Hepatocyte (in vitro differentiated cells): ENCODE results near the gene SERPINH1. TPM values are rescaled to one million over a fixed set of nuclear protein-coding genes. Genes with fewer than 3 reads are reported as not detected.

ENCODE experiments used
- DNase-seq: peaks from one replicate; pipeline ENCODE4 v3.0.0-alpha.2; 2016; ENCODE audit warnings: low spot score
- H2AFZ ChIP-seq: fragments of 200-600 bp; sonication (generic); 2 replicates; pipeline ENCODE4 v1.6.0; 2016; ENCODE audit warnings: antibody characterized with exemption, mild to moderate bottlenecking
- H3K27ac ChIP-seq: fragments of 200-600 bp; sonication (generic); 2 replicates; pipeline ENCODE4 v1.5.1; 2016; ENCODE audit warnings: mild to moderate bottlenecking
- H3K27me3 ChIP-seq: fragments of 200-600 bp; sonication (generic); 2 replicates; pipeline ENCODE4 v1.6.1; 2016
- H3K36me3 ChIP-seq: fragments of 200-600 bp; sonication (generic); replicated peaks from 2 replicates; pipeline ENCODE4 v1.5.1; 2016; ENCODE audit warnings: low read depth; ENCODE audit not compliant: insufficient read depth
- H3K4me1 ChIP-seq: fragments of 200-600 bp; sonication (generic); 2 replicates; pipeline ENCODE4 v1.5.1; 2016; ENCODE audit warnings: mild to moderate bottlenecking, moderate library complexity; ENCODE audit not compliant: insufficient read depth
- H3K4me2 ChIP-seq: fragments of 200-600 bp; sonication (generic); 2 replicates; pipeline ENCODE4 v1.6.0; 2016
- H3K4me3 ChIP-seq: fragments of 200-600 bp; sonication (generic); 2 replicates; pipeline ENCODE4 v1.5.1; 2016; ENCODE audit warnings: mild to moderate bottlenecking
- H3K79me2 ChIP-seq: fragments of 200-600 bp; sonication (generic); 2 replicates; pipeline ENCODE4 v1.6.0; 2017; ENCODE audit warnings: mild to moderate bottlenecking
- H3K9me2 ChIP-seq: fragments of 200-600 bp; sonication (generic); replicated peaks from 2 replicates; pipeline ENCODE4 v1.6.0; 2017; ENCODE audit warnings: mild to moderate bottlenecking; ENCODE audit not compliant: insufficient read depth
- H3K9me3 ChIP-seq: fragments of 200-600 bp; sonication (generic); 2 replicates; pipeline ENCODE4 v1.5.1; 2016; ENCODE audit warnings: low read depth, mild to moderate bottlenecking
- H4K20me1 ChIP-seq: fragments of 200-600 bp; sonication (generic); 2 replicates; pipeline ENCODE4 v1.6.0; 2016; ENCODE audit warnings: mild to moderate bottlenecking; ENCODE audit not compliant: insufficient read depth, poor library complexity, severe bottlenecking
- EZH2 ChIP-seq: fragments of 200-600 bp; sonication (generic); IDR thresholded peaks from 2 replicates; pipeline ENCODE4 v1.6.1; 2016; ENCODE audit warnings: antibody characterized with exemption, mild to moderate bottlenecking, borderline replicate concordance
- EZH2phosphoT487 ChIP-seq: fragments of 200-600 bp; sonication (generic); IDR thresholded peaks from one replicate; pipeline ENCODE4 v1.6.1; 2018; ENCODE audit warnings: antibody characterized with exemption, mild to moderate bottlenecking, low read depth, moderate library complexity; ENCODE audit not compliant: unreplicated experiment, severe bottlenecking
- WGBS: methylation state at CpG from one replicate; pipeline ENCODE4 v1.1.6; 2016; ENCODE audit warnings: low lambda C conversion rate; ENCODE audit errors: missing lambda C conversion rate; 5-methylcytosine and 5-hydroxymethylcytosine counted together
- polyA plus RNA-seq: library from polyadenylated mRNA; unstranded; fragments of >200 nt; fragmentation: Nextera tagmentation; extraction: Ambion mirVana; gene quantifications from 2 replicates; pipeline ENCODE4 v1.2.1, GENCODE V29; 2016
- total RNA-seq: library from RNA; depleted of rRNA; stranded (reverse); fragments of >200 nt; gene quantifications from 2 replicates; pipeline ENCODE4 v1.2.3, GENCODE V29; 2014
- TF ChIP-seq, protein P1 (sequence below): fragments of 200-600 bp; sonication (generic); IDR thresholded peaks from 2 replicates; pipeline ENCODE4 v1.5.1; 2016; ENCODE audit warnings: antibody characterized with exemption, mild to moderate bottlenecking; ENCODE audit not compliant: poor library complexity

The SERPINH1 gene
- total RNA-seq (709 and 805 TPM in 2 replicates), polyA plus RNA-seq (479 and 492 TPM in 2 replicates)

DNA sequence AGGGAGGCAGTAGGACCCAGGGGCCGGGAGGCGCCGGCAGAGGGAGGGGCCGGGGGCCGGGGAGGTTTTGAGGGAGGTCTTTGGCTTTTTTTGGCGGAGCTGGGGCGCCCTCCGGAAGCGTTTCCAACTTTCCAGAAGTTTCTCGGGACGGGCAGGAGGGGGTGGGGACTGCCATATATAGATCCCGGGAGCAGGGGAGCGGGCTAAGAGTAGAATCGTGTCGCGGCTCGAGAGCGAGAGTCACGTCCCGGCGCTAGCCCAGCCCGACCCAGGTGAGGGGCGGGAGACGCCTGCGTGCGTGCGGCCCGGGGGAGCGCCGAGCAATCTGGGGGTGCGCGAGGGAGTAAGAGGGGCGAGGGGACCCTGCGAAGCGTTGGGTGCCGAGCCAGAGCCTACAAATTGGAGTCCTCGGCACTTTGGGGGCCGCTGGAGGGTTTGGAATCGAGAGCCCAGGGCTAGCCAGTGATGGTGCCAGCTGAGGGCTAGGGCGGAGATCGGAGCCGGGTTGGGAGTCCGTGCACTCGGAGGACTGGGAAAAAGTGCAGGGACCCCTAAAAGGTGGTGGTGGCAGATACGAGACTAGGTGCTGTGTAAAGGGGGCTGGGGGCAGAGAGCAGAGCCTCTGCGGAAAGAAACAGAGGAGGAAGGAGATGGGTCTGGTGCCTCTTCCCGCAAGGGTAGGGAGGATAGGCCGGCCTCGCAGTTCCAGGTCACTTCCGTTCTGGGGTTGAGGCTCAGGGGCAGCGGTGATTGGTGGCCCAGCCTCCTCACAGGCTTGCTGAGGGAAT lies at the start of gene SERPINH1:
Gene SERPINH1, plus strand, starts transcription at position 206 of the 788 bp plus-strand sequence. CDS start 4,097 bp downstream, outside the sequence.
- Histone ChIP-seq H3K27ac (peak within 1 kb of the TSS; percentile 99), H3K9me3 (no peaks in the 10 kb centered on the region), H3K27me3 (no peaks in the 10 kb centered on the region), H3K4me3 (peak within 1 kb of the TSS; percentile 89), H3K4me1 (peaks cover 57% of the 10 kb centered on the region), H3K9me2 (no peaks in the 10 kb centered on the region), H2AFZ (peak within 1 kb of the TSS; percentile 45), H4K20me1 (peaks cover 31% of the 10 kb centered on the region), H3K36me3 (no peaks in the 10 kb centered on the region), H3K79me2 (peaks cover 49% of the 10 kb centered on the region), H3K4me2 (peak within 1 kb of the TSS; percentile 92)
- 2% methylated on average over 31 of the region's 51 CpGs for WGBS
- TF ChIP-seq EZH2 (no peak), EZH2phosphoT487 (no peak)
- TF ChIP-seq, protein P1, sequence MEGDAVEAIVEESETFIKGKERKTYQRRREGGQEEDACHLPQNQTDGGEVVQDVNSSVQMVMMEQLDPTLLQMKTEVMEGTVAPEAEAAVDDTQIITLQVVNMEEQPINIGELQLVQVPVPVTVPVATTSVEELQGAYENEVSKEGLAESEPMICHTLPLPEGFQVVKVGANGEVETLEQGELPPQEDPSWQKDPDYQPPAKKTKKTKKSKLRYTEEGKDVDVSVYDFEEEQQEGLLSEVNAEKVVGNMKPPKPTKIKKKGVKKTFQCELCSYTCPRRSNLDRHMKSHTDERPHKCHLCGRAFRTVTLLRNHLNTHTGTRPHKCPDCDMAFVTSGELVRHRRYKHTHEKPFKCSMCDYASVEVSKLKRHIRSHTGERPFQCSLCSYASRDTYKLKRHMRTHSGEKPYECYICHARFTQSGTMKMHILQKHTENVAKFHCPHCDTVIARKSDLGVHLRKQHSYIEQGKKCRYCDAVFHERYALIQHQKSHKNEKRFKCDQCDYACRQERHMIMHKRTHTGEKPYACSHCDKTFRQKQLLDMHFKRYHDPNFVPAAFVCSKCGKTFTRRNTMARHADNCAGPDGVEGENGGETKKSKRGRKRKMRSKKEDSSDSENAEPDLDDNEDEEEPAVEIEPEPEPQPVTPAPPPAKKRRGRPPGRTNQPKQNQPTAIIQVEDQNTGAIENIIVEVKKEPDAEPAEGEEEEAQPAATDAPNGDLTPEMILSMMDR, result no peak
- DNase-seq, result peak; percentile 93

DNA sequence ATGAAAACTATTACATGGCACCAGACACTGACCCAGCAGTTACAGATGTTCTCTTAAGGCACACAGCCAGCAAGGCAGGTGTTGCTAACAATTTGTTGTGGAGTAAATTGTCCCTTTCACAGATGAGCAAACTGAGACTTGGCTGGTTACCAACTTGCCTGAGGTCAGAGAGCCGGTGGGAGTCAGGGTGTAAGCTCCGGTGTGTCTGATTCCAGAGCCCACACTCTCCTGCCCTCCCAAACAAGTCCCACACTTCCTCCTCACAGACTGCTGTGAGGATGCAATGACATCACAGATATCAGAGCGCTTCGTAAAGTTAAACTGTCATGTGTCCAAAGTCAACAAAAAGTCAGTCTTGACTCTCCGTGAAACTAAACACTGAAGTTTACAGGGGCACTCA lies 48.8 kb upstream of the SERPINH1 start:
- Histone ChIP-seq H3K9me2 (no peaks in the 10 kb centered on the region), H3K4me3 (no peak overlapping the region), H3K4me1 (no peaks in the 10 kb centered on the region), H3K4me2 (no peak overlapping the region), H3K79me2 (no peaks in the 10 kb centered on the region), H4K20me1 (no peaks in the 10 kb centered on the region), H3K9me3 (no peaks in the 10 kb centered on the region), H2AFZ (no peak overlapping the region), H3K36me3 (no peaks in the 10 kb centered on the region), H3K27ac (no peak overlapping the region), H3K27me3 (no peaks in the 10 kb centered on the region)
- WGBS, result 65% methylated on average over 5 of the region's 5 CpGs
- TF ChIP-seq, protein P1, result no peak
- TF ChIP-seq EZH2, result no peak
- no peak for TF ChIP-seq EZH2phosphoT487
- DNase-seq, result no peak

DNA sequence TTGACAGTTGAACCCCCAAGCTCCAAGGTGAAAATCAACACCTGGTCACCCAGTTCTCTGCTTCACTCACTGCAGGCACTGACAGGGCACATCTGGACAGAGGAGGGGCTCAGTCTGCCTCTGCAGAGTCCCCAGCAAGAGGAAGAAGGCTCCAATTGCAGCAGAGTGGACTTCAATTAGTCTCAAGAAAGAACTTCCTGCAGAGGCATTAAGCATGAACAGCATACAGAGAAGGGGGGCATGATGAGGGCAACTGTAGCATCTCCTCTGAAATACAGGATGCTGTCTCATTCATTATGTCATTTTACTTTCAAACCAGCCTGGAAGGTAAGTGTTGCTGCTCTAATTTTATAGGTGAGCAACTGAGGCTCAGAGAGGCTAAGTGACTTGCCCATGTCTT lies 47.5 kb upstream of the SERPINH1 start:
- Histone ChIP-seq H2AFZ (no peak overlapping the region), H3K9me3 (no peaks in the 10 kb centered on the region), H3K27me3 (no peaks in the 10 kb centered on the region), H3K27ac (no peak overlapping the region), H3K36me3 (no peaks in the 10 kb centered on the region), H3K4me3 (no peak overlapping the region), H3K4me1 (no peaks in the 10 kb centered on the region), H3K9me2 (no peaks in the 10 kb centered on the region), H3K4me2 (no peak overlapping the region), H4K20me1 (no peaks in the 10 kb centered on the region), H3K79me2 (no peaks in the 10 kb centered on the region)
- TF ChIP-seq, protein P1, result no peak
- DNase-seq, result no peak
